GM19099 (cell line): ENCODE data around the gene NOL12.

Experiments used
- POLR2A ChIP-seq: IDR thresholded peaks from 3 replicates; pipeline ENCODE4 v1.6.1; 2011; ENCODE audit warnings: low read depth; ENCODE audit not compliant: insufficient read length; ENCODE audit errors: extremely low read depth

Gene NOL12

GRCh38 chr22:37672206-37672919 lies 13.8 kb upstream of the NOL12 start:
- TF ChIP-seq POLR2A: no peak

DNA sequence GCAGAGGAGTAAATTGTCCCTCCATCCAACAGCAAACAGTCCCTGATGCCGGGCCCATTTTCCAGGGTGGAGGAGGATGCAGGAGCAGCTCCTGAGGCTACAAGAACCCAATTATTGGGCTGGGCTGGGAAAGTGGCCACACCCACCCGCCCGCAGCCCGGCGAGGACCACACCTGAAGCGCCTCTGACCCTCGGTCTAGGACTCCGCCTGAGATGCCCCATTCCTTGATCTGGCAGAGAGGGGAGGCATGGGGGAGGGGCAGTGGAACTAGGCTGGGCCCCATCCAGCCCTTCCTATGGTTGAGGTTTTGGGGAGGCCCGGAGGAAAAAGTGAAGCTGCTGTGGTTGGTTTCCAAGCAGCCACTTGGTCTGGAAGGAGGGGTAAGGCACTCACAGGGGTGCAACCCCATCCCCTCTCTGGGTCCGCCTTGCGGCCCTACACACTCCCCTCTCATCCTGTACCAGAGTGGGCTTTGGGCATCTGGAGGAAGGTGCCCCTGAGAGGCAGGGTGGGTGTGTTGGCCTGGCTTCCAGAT lies 13.2 kb upstream of the NOL12 start:
- no peak for TF ChIP-seq POLR2A

- no peak for TF ChIP-seq POLR2A
Observed at GRCh38 chr22:37674248-37674647, 11.9 kb upstream of the NOL12 start.

DNA sequence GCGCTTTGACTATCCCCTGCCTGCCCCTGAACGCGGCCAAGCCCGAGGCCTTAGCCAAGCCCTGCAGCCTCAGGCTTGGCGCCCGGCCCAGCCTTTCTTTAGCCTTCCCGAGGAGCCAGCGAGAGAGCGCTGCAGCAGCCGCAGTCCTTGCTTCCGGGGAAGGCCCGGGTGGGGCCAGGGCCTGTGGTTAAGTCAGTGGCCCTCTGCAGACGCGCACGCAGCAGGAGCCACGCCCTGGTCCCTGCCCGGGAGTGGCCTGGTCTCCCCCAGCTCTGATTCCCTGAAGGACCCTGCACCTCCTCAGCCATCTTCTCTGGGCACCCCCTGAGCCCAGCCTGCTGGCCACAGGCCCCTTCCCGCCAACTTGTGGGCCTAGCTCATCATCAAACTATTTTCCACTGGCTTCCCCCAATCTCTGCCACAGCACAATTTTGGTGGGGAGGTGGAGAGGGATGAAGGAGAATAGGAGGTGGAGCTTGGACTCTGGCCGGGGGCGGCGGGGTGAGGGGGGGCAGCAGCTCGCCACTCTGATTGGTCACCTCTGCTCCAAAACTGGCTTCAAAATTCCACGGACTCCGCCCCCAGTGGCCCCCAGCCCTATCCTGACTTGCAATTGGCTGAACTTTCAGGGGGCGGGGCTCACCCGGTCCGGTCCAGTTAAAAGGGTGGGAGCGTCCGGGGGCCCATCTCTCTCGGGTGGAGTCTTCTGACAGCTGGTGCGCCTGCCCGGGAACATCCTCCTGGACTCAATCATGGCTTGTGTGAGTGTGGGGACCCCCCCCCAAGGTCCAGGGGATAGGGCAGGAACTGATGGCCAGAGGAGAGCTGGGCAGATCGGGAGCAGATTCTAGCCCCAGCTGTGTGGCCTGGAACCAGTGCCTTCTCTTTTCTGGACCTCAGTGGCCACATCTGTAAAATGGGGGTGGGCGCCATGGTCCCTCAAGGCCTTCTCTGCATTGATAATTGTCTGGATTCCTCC lies 10.9 kb upstream of the NOL12 start, which contains the start of gene LGALS1:
Gene LGALS1, plus strand, starts transcription at position 686 of the 979 bp plus-strand sequence. Its CDS starts 67 bp downstream, at position 753.
- TF ChIP-seq POLR2A: peak; percentile 85

DNA sequence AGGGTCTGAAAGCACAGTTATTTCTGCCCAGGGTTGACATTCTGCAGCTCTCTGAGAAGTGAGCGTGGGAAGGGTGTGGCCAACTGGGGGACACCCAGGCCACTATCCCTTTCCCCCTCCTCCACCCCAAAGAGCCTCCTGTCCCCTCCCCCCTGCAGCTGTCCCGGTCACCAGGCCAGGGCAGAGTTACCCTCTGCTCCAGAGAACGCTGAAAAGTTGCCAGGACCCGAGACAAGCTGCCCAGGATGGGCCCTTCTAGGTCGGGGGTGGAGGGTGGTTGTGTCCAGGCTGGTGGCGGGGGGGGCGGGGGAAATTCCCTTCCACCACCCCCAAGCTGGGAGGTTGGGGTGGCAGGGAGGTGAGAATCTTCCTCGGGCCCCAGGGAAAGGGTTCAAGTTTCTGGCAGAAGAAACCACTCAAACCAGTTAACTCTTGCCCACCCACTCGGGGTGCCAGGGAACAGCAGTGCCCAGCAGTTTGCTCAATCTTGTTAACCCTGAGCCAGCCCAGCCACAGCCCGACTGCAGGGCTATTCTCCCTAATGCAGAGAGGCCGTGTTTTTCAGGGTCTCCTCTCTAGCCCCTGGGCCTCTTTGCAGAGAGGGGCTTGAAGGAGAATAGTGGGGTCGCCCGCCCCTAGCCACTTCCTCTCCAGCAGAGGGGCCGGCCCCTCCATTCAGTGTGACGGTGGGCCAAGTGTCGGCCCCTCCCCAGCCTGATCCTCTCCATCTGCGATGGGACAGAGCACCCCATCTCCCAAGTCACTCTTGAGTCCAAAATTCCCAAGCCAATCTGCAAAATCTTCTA lies 10.0 kb upstream of the NOL12 start:
- TF ChIP-seq POLR2A: no peak

GRCh38 chr22:37676736-37677492 lies 9.2 kb upstream of the NOL12 start:
- peak; percentile 64 for TF ChIP-seq POLR2A

GRCh38 chr22:37677493-37677974 lies 8.6 kb upstream of the NOL12 start:
- TF ChIP-seq POLR2A: no peak

DNA sequence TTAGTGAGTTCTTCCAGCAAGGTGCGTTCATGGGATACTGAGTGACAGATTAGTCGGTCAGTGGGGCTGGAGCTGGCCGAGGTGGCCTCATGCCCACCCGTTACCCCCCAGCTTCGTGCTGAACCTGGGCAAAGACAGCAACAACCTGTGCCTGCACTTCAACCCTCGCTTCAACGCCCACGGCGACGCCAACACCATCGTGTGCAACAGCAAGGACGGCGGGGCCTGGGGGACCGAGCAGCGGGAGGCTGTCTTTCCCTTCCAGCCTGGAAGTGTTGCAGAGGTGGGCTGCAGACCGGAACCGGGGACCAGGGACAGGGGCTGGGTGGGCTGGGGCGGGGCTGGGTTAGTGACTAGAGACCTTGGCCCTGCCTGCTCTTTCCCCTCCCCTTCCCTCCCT lies 7.8 kb upstream of the NOL12 start:
- no peak for TF ChIP-seq POLR2A

- TF ChIP-seq POLR2A: no peak
Observed at GRCh38 chr22:37679670-37680069, 6.5 kb upstream of the NOL12 start.

DNA sequence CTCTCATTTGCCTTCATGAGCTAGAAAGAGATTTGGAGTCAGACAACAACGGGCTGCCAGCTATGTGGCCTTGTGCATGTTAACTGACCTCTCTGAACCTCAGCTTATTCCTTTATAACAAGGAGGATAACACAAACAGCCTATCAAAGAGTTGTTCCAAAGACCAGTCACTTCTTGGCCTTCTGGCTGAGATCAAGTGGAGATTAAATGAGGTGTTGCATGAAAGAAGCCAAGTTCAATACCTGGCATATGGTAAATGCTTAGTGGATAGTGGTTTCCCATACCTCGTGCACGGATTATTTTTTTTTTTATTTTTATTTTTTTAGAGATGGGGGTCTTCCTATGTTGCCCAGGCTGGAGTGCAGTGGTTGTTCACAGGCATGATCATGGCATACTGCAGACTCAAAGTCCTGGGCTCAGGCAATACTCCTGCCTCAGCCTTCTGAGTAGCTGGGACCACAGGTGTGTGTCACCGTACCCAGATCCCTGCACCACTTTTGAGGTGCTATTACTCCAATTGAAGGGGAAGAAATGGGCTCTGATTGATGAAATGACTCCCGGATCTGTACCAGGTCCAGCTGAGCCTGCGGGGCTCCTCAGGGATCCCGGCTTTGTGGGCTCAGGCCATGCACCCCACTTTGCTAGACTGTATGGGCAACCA lies 5.8 kb upstream of the NOL12 start:
- no peak for TF ChIP-seq POLR2A

DNA sequence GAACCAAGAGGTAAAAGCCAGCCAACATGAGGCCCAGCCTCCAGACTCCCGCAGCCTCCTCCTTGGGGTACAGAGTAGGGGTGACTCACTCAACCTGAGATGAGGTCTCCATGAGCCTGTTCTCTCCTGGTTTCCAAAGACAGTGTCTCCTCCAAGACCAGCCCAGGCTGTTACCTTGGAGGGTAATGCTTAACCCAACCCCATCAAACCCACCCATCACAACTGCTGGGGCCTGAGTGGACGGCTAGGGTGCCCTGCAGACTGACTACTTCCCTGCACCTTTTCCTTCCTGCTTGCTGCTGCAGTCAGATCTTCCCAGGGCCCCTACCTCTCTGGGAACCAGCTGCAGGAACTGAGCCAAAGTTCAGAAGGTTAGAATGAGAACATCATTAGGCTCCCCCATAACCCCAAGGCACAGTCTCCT lies 5.1 kb upstream of the NOL12 start:
- no peak for TF ChIP-seq POLR2A

DNA sequence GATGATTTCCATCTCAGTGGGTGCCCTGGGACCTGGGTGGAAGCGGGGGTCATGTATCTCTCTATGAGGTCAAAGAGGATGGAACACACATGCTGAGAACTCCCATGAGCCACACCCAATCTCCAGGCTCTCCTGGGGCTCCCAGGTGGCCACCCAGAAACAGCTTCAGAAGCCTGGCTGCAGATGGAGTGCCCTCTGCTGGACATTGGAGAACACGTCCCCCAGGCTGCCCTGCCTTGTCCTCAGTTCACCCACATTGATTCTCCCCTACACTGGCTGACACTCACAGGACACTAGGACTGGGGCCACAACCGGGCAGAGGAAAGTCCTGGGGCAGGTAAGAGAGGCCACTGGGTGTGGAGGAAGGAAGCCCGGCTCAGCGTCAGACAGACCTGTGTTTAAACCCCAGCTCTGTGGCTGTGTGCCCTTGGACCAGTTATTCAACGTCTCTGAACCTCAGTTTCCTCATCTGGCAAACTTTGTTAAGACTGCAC lies 4.5 kb upstream of the NOL12 start:
- TF ChIP-seq POLR2A: no peak
